ENCODE results near the gene CPNE6.

Gene CPNE6

GRCh38 chr14:24094841-24095270 lies 23.5 kb downstream of the CPNE6 start:
- no peak for TF ChIP-seq CTCF (IDR thresholded peaks at IDR 0.05; ENCODE audit: low read depth, low read length, missing control alignments)
- in situ Hi-C loops (cut with HindIII; ENCODE audit: low sequenced_read_pairs): no loop called here
- DNase-seq (ENCODE audit: low read depth): no peak
- H3K4me3 ChIP-seq (ENCODE audit: low read depth, low read length): peak overlapping the region; percentile 73

GRCh38 chr14:24095271-24096068 lies 24.1 kb downstream of the CPNE6 start:
- in situ Hi-C loops (cut with HindIII; ENCODE audit: low sequenced_read_pairs): no loop called here

GRCh38 chr14:24096545-24097181 lies 25.3 kb downstream of the CPNE6 start:
- no peak for DNase-seq (ENCODE audit: low read depth)
- H3K4me3 ChIP-seq (ENCODE audit: low read depth, low read length): no peak overlapping the region
- no peak for TF ChIP-seq CTCF (IDR thresholded peaks at IDR 0.05; ENCODE audit: low read depth, low read length, missing control alignments)
- in situ Hi-C loops (cut with HindIII; ENCODE audit: low sequenced_read_pairs): no loop called here

More at GRCh38 chr14:24095271-24096068, 24.1 kb downstream of the CPNE6 start:
- TF ChIP-seq CTCF (IDR thresholded peaks at IDR 0.05; ENCODE audit: low read depth, low read length, missing control alignments): no peak
- peak overlapping the region; percentile 73 for H3K4me3 ChIP-seq (ENCODE audit: low read depth, low read length)
- no peak for DNase-seq (ENCODE audit: low read depth)

- in situ Hi-C loops (cut with HindIII; ENCODE audit: low sequenced_read_pairs): no loop called here
- no peak for TF ChIP-seq CTCF (IDR thresholded peaks at IDR 0.05; ENCODE audit: low read depth, low read length, missing control alignments)
- no peak overlapping the region for H3K4me3 ChIP-seq (ENCODE audit: low read depth, low read length)
- no peak for DNase-seq (ENCODE audit: low read depth)
Observed at GRCh38 chr14:24098229-24098926, 27.0 kb downstream of the CPNE6 start.

GRCh38 chr14:24098927-24099813 lies 27.8 kb downstream of the CPNE6 start:
- no peak for DNase-seq (ENCODE audit: low read depth)
- TF ChIP-seq CTCF (IDR thresholded peaks at IDR 0.05; ENCODE audit: low read depth, low read length, missing control alignments): no peak
- in situ Hi-C loops (cut with HindIII; ENCODE audit: low sequenced_read_pairs): no loop called here
- H3K4me3 ChIP-seq (ENCODE audit: low read depth, low read length): no peak overlapping the region

Data from astrocyte of the cerebellum (primary cell).